Neuronal stem cell (in vitro differentiated cells): ENCODE measurements around the gene TCF4.

Experiments used
- DNase-seq: peaks from one replicate; pipeline ENCODE4 v3.0.0-alpha.2; 2013; ENCODE audit warnings: low spot score
- H2AFZ ChIP-seq: one replicate; pipeline ENCODE4 v1.6.1; 2013; ENCODE audit warnings: mild to moderate bottlenecking, low read length, inconsistent platforms
- H2AK5ac ChIP-seq: 2 replicates; pipeline ENCODE4 v1.6.1; 2013; ENCODE audit warnings: low read depth, mild to moderate bottlenecking, inconsistent platforms, low read length, moderate library complexity, mixed read lengths
- H2BK120ac ChIP-seq: 2 replicates; pipeline ENCODE4 v1.6.1; 2013; ENCODE audit warnings: low read depth, mild to moderate bottlenecking, inconsistent platforms, low read length, moderate library complexity, mixed read lengths
- H2BK12ac ChIP-seq: one replicate; pipeline ENCODE4 v1.6.1; 2013; ENCODE audit warnings: low read length, inconsistent platforms
- H2BK15ac ChIP-seq: 2 replicates; pipeline ENCODE4 v1.6.1; 2013; ENCODE audit warnings: mild to moderate bottlenecking, low read length, inconsistent platforms, mixed read lengths
- H2BK5ac ChIP-seq: one replicate; pipeline ENCODE4 v1.6.1; 2013; ENCODE audit warnings: inconsistent platforms, mild to moderate bottlenecking, low read length, moderate library complexity
- H3K14ac ChIP-seq: one replicate; pipeline ENCODE4 v1.6.1; 2013; ENCODE audit warnings: low read length, inconsistent platforms
- H3K18ac ChIP-seq: 2 replicates; pipeline ENCODE4 v1.6.1; 2013; ENCODE audit warnings: low read length, inconsistent platforms
- H3K23ac ChIP-seq: 2 replicates; pipeline ENCODE4 v1.6.1; 2013; ENCODE audit warnings: low read depth, mild to moderate bottlenecking, mixed read lengths, low read length, inconsistent platforms; ENCODE audit not compliant: poor library complexity
- H3K27ac ChIP-seq: replicated peaks from 3 replicates; pipeline ENCODE4 v1.5.1; 2013; ENCODE audit warnings: low read length, inconsistent platforms
- H3K27me3 ChIP-seq, 3 experiments: 2 replicates each; pipeline ENCODE4 v1.6.1; 2013; ENCODE audit warnings: low read length in 3 of 3, mild to moderate bottlenecking in 2 of 3, inconsistent platforms in 1 of 3, low read depth in 1 of 3, mixed read lengths in 1 of 3, moderate library complexity in 1 of 3; ENCODE audit not compliant: control insufficient read depth in 3 of 3, insufficient read depth in 3 of 3
- H3K36me3 ChIP-seq, 2 donors: replicated peaks in 1 of 2; 2 replicates each; pipeline ENCODE4 v1.6.1; 2013; ENCODE audit warnings: low read length in 2 of 2; ENCODE audit not compliant: control insufficient read depth in 2 of 2, insufficient read depth in 2 of 2
- H3K4ac ChIP-seq: 2 replicates; pipeline ENCODE4 v1.6.1; 2013; ENCODE audit warnings: inconsistent platforms, mild to moderate bottlenecking, low read length, moderate library complexity
- H3K4me1 ChIP-seq, 2 donors: 1 replicate in 1 of 2; 2 replicates in 1 of 2; pipeline ENCODE4 v1.6.1; 2013; ENCODE audit warnings: low read length in 2 of 2, low read depth in 1 of 2; ENCODE audit not compliant: control insufficient read depth in 2 of 2, insufficient read depth in 1 of 2
- H3K4me2 ChIP-seq: one replicate; pipeline ENCODE4 v1.6.1; 2013; ENCODE audit warnings: mild to moderate bottlenecking, low read length, inconsistent platforms; ENCODE audit not compliant: insufficient read depth, poor library complexity, severe bottlenecking
- H3K4me3 ChIP-seq, 2 donors: 2 replicates each; pipeline ENCODE4 v1.5.1; 2013; ENCODE audit warnings: low read length in 2 of 2, mild to moderate bottlenecking in 2 of 2, inconsistent platforms in 1 of 2, moderate library complexity in 1 of 2
- H3K79me1 ChIP-seq: one replicate; pipeline ENCODE4 v1.6.1; 2013; ENCODE audit warnings: low read depth, mild to moderate bottlenecking, inconsistent platforms, low read length, moderate library complexity
- H3K9ac ChIP-seq: one replicate; pipeline ENCODE4 v1.6.1; 2013; ENCODE audit warnings: mild to moderate bottlenecking, low read depth, low read length, inconsistent platforms; ENCODE audit not compliant: poor library complexity
- H3K9me3 ChIP-seq, 2 donors: replicated peaks in 1 of 2; 2 replicates each; pipeline versions ENCODE3 to v1.6.1; 2013; ENCODE audit warnings: low read length in 2 of 2, mild to moderate bottlenecking in 2 of 2, inconsistent platforms in 1 of 2, low read depth in 1 of 2, mixed read lengths in 1 of 2, moderate library complexity in 1 of 2; ENCODE audit not compliant: control insufficient read depth in 2 of 2, insufficient read depth in 1 of 2
- H4K8ac ChIP-seq: one replicate; pipeline ENCODE4 v1.6.1; 2013; ENCODE audit warnings: low read depth, mild to moderate bottlenecking, inconsistent platforms, low read length, moderate library complexity
- H4K91ac ChIP-seq: one replicate; pipeline ENCODE4 v1.6.1; 2013; ENCODE audit warnings: low read length, low read depth, mild to moderate bottlenecking, inconsistent platforms; ENCODE audit not compliant: poor library complexity
- WGBS, 2 donors: extraction: QIAGEN DNeasy Blood & Tissue Kit; methylation state at CpG; one replicate each; pipeline ENCODE4 v1.1.7; 2013; ENCODE audit warnings: missing lambda C conversion rate in 2 of 2, mixed read lengths in 1 of 2; ENCODE audit not compliant: insufficient read length in 2 of 2, insufficient replicate concordance in 1 of 2; ENCODE audit errors: extremely low coverage in 2 of 2; 5-methylcytosine and 5-hydroxymethylcytosine counted together

TCF4 gene

DNA sequence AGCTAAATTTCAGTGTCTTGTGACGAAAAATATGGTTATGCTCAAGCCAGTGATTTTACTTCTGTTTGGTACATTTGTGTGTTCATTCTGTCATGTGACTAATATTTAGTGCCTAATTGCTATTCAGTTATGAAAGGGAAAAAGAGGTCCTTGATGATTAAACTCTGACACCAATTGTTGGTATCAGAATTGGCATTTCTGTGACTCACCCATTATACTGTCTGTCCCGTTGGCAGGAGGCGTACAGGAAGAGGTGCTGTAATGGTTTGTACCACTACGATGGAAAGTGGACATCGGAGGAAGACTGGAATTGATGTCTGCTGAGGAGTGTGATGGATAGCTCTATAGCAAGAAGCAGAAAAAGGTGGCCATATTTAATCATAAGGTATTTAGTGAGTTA is 318.4 kb downstream of the TCF4 start:
- H3K36me3 ChIP-seq, result peaks cover 21 to 97% of the 10 kb centered on the region in 2 donors
- peaks cover 6 to 8% of the 10 kb centered on the region in 2 donors for H3K4me1 ChIP-seq
- H3K4me2 ChIP-seq, result no peak overlapping the region
- H3K27me3 ChIP-seq, result no peaks in the 10 kb centered on the region
- H3K4ac ChIP-seq, result no peak overlapping the region
- H3K4me3 ChIP-seq, result no peak overlapping the region
- H3K79me1 ChIP-seq, result no peaks in the 10 kb centered on the region
- H4K91ac ChIP-seq, result no peak overlapping the region
- WGBS, 2 donors, result no CpG with 5 or more reads among the region's 5 CpGs
- H2BK12ac ChIP-seq, result no peak overlapping the region
- H3K14ac ChIP-seq, result no peak overlapping the region
- H3K27ac ChIP-seq, result no peak overlapping the region
- H2BK15ac ChIP-seq, result no peak overlapping the region
- no peak overlapping the region for H3K23ac ChIP-seq
- no peak overlapping the region for H4K8ac ChIP-seq
- H3K9me3 ChIP-seq, result no peaks in the 10 kb centered on the region
- H2BK120ac ChIP-seq, result no peak overlapping the region
- no peak overlapping the region for H3K9ac ChIP-seq
- no peak for DNase-seq
- H2AFZ ChIP-seq, result no peak overlapping the region
- H2BK5ac ChIP-seq, result no peak overlapping the region
- H3K18ac ChIP-seq, result no peak overlapping the region
- H2AK5ac ChIP-seq, result no peak overlapping the region

GRCh38 chr18:55268628-55269275 is 319.2 kb downstream of the TCF4 start:
- no peak overlapping the region for H3K4me2 ChIP-seq
- no peak overlapping the region for H3K4me3 ChIP-seq
- H3K36me3 ChIP-seq, result peaks cover 19 to 89% of the 10 kb centered on the region in 2 donors
- no peak overlapping the region for H4K8ac ChIP-seq
- H3K27me3 ChIP-seq, result no peaks in the 10 kb centered on the region
- H2BK5ac ChIP-seq, result no peak overlapping the region
- no peak overlapping the region for H3K23ac ChIP-seq
- DNase-seq, result no peak
- H3K18ac ChIP-seq, result no peak overlapping the region
- H3K4ac ChIP-seq, result no peak overlapping the region
- 100% methylated on average over 1 of the region's 5 CpGs; no CpG with 5 or more reads in 1 of the 2 donors for WGBS, 2 donors
- peaks cover 6 to 15% of the 10 kb centered on the region in 2 donors for H3K4me1 ChIP-seq
- H4K91ac ChIP-seq, result no peak overlapping the region
- H2BK15ac ChIP-seq, result no peak overlapping the region
- H2AFZ ChIP-seq, result no peak overlapping the region
- H2AK5ac ChIP-seq, result no peak overlapping the region
- no peaks in the 10 kb centered on the region for H3K79me1 ChIP-seq
- no peak overlapping the region for H3K14ac ChIP-seq
- H3K27ac ChIP-seq, result no peak overlapping the region
- H2BK120ac ChIP-seq, result no peak overlapping the region
- no peak overlapping the region for H2BK12ac ChIP-seq
- no peaks in the 10 kb centered on the region for H3K9me3 ChIP-seq
- H3K9ac ChIP-seq, result no peak overlapping the region

DNA sequence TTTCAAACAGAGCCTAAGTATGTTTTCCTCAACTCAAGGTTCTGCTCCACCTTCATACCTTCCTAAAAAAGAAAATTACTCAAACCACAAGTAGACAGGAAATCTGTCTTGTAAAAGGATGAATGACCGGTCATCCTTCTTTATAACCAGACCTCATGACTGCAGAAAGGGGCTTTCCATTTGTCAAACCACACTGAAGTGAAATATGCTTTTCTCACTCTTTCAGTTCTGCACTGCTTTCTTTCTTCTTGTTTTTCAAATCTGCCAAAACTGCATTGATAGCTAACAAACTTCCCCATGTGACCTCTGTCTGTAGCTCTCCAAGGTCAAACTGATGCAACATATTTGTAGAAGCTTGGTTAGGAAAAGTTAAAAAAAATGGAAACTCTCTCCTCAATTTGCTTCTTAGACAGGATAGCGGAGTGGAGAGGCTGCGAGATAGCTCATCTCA is 319.8 kb downstream of the TCF4 start:
- Histone ChIP-seq H3K4me3 (no peak overlapping the region), H4K91ac (no peak overlapping the region), H2AK5ac (no peak overlapping the region), H3K79me1 (no peaks in the 10 kb centered on the region), H3K4ac (no peak overlapping the region), H2BK12ac (no peak overlapping the region), H3K4me2 (no peak overlapping the region), H2BK15ac (no peak overlapping the region), H3K23ac (no peak overlapping the region), H2BK120ac (no peak overlapping the region), H3K18ac (no peak overlapping the region), H2BK5ac (no peak overlapping the region), H3K27ac (no peak overlapping the region), H2AFZ (no peak overlapping the region), H4K8ac (no peak overlapping the region), H3K9me3 (no peaks in the 10 kb centered on the region), H3K14ac (no peak overlapping the region), H3K36me3 (peaks cover 19 to 88% of the 10 kb centered on the region in 2 donors), H3K9ac (no peak overlapping the region), H3K27me3 (no peaks in the 10 kb centered on the region), H3K4me1 (peaks cover 6 to 15% of the 10 kb centered on the region in 2 donors)
- no CpG with 5 or more reads among the region's 3 CpGs for WGBS, 2 donors
- no peak for DNase-seq

GRCh38 chr18:55266981-55267380 is 321.0 kb downstream of the TCF4 start:
- peaks cover 6 to 15% of the 10 kb centered on the region in 2 donors for H3K4me1 ChIP-seq
- no peaks in the 10 kb centered on the region for H3K79me1 ChIP-seq
- H3K4me2 ChIP-seq, result no peak overlapping the region
- no peak overlapping the region for H3K4ac ChIP-seq
- DNase-seq, result no peak
- WGBS, 2 donors, result no CpG with 5 or more reads among the region's 6 CpGs
- no peak overlapping the region for H3K9ac ChIP-seq
- H2BK15ac ChIP-seq, result no peak overlapping the region
- H4K8ac ChIP-seq, result no peak overlapping the region
- H3K27me3 ChIP-seq, result no peaks in the 10 kb centered on the region
- H2AK5ac ChIP-seq, result no peak overlapping the region
- no peak overlapping the region for H2AFZ ChIP-seq
- H2BK5ac ChIP-seq, result no peak overlapping the region
- H3K23ac ChIP-seq, result no peak overlapping the region
- H3K14ac ChIP-seq, result no peak overlapping the region
- no peak overlapping the region for H3K27ac ChIP-seq
- H4K91ac ChIP-seq, result no peak overlapping the region
- H3K18ac ChIP-seq, result no peak overlapping the region
- H3K9me3 ChIP-seq, result no peaks in the 10 kb centered on the region
- no peak overlapping the region for H3K4me3 ChIP-seq
- H2BK12ac ChIP-seq, result no peak overlapping the region
- H2BK120ac ChIP-seq, result no peak overlapping the region
- peaks cover 19 to 89% of the 10 kb centered on the region in 2 donors for H3K36me3 ChIP-seq
